GM18507 (cell line): ENCODE measurements around the gene TRMO.
"Not testable (repeated sequence)": the region's sequence is repeated elsewhere in the genome, so short reads cannot be mapped to it uniquely, and the experiment has no call there.

Source experiments
- DNase-seq: peaks from one replicate; pipeline ENCODE4 v3.0.0; 2011; ENCODE audit warnings: low read depth; ENCODE audit not compliant: insufficient read length; ENCODE audit errors: extremely low spot score
- FAIRE-seq: peaks from 2 replicates; lab custom pipeline; 2011; peaks lifted over from hg19 to GRCh38; lab: Jason Lieb, UNC

The TRMO gene

GRCh38 chr9:97921959-97922724 is at the start of gene TRMO:
Gene TRMO, minus strand, starts transcription at chr9:97922500. Its CDS starts 7 bp downstream, at chr9:97922493.
- FAIRE-seq (peak; percentile 96), DNase-seq (peak; percentile 88)

- DNase-seq (no peak), FAIRE-seq (no peak)
Measured at GRCh38 chr9:97970165-97970564, 47.9 kb upstream of the TRMO start.

- no peak for DNase-seq
- no peak for FAIRE-seq
Measured at GRCh38 chr9:97969014-97969413, 46.7 kb upstream of the TRMO start.

- DNase-seq (no peak), FAIRE-seq (no peak)
Measured at GRCh38 chr9:97966493-97966892, 44.2 kb upstream of the TRMO start.

GRCh38 chr9:97964901-97965300 is 42.6 kb upstream of the TRMO start:
- FAIRE-seq, result no peak
- no peak for DNase-seq

- no peak for FAIRE-seq
- DNase-seq, result no peak
Measured at GRCh38 chr9:97963232-97963631, 40.9 kb upstream of the TRMO start.

GRCh38 chr9:97962575-97962974 is 40.3 kb upstream of the TRMO start:
- FAIRE-seq (no peak), DNase-seq (no peak)

- DNase-seq, result no peak
- FAIRE-seq, result no peak
Measured at GRCh38 chr9:97962136-97962535, 39.8 kb upstream of the TRMO start.

- DNase-seq (no peak), FAIRE-seq (no peak)
Measured at GRCh38 chr9:97961361-97961760, 39.1 kb upstream of the TRMO start.

- not testable (repeated sequence) for FAIRE-seq, DNase-seq
Measured at GRCh38 chr9:97960678-97961328, 38.5 kb upstream of the TRMO start.

GRCh38 chr9:97959585-97959984 is 37.3 kb upstream of the TRMO start:
- FAIRE-seq, result no peak
- no peak for DNase-seq

- FAIRE-seq, result no peak
- no peak for DNase-seq
Measured at GRCh38 chr9:97958812-97959511, 36.7 kb upstream of the TRMO start.

- DNase-seq, result no peak
- no peak for FAIRE-seq
Measured at GRCh38 chr9:97956331-97956730, 34.0 kb upstream of the TRMO start.

GRCh38 chr9:97954550-97954989 is 32.3 kb upstream of the TRMO start:
- peak; percentile 39 for DNase-seq
- peak; percentile 77 for FAIRE-seq

- DNase-seq, result not testable (repeated sequence)
Measured at GRCh38 chr9:97950873-97951272, 28.6 kb upstream of the TRMO start.

GRCh38 chr9:97947094-97947493 is 24.8 kb upstream of the TRMO start:
- not testable (repeated sequence) for DNase-seq, FAIRE-seq

More at GRCh38 chr9:97950873-97951272, 28.6 kb upstream of the TRMO start:
- not testable (repeated sequence) for FAIRE-seq

- not testable (repeated sequence) for DNase-seq, FAIRE-seq
Measured at GRCh38 chr9:97945470-97945869, 23.2 kb upstream of the TRMO start.

GRCh38 chr9:97944612-97945011 is 22.3 kb upstream of the TRMO start:
- FAIRE-seq, result no peak

GRCh38 chr9:97943308-97943855 is 21.1 kb upstream of the TRMO start:
- no peak for FAIRE-seq
- no peak for DNase-seq

More at GRCh38 chr9:97944612-97945011, 22.3 kb upstream of the TRMO start:
- DNase-seq, result no peak

GRCh38 chr9:97941323-97941722 is 19.0 kb upstream of the TRMO start:
- no peak for DNase-seq
- no peak for FAIRE-seq
